Measurements from ENCODE around the gene FBRS. TPM values are rescaled to one million over a fixed set of nuclear protein-coding genes. Genes with fewer than 3 reads are reported as not detected.

Gene FBRS
- total and polyA plus RNA-seq, 2 experiments from 2014 or later = 7.6 to 14.2 TPM

DNA sequence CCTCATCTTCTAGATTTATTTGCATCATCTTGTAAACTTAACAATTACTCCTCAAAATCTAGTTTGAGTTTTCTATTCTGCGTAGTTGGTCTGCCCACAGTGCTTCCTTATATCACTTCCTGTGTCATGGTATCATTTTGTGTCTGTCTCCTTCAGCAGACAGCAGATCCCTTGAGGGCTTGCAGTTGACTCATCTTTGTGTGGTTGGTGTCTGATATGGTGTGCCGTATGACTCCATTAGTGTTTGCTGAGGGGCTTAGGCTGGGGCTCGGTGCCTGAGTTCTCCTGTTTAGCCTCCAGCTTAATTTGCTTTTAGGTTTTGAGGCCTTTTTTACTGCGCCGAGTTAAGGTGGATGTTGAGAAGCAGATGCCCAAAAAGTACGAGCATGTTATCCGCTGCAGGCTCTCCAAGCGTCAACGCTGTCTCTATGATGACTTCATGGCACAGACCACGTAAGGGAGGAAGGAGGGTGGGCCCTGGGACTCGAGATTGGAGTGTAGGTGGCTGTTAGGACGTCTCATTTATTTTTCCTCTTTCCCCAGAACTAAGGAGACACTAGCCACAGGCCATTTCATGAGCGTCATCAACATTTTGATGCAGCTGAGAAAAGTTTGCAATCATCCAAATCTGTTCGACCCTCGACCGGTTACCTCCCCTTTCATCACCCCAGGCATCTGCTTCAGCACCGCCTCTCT lies 57.7 kb downstream of the FBRS start:
- peaks cover 69% of the 10 kb centered on the region for H3K79me2 ChIP-seq (ENCODE audit: insufficient read depth)
- 86 to 87% methylated on average over 17 of the region's 17 CpGs for WGBS, 2 experiments (ENCODE audit: low coverage in 1 of 2, low lambda C conversion rate in 2 of 2, missing lambda C conversion rate in 2 of 2)
- peaks cover 57% of the 10 kb centered on the region for H3F3A ChIP-seq (ENCODE audit: insufficient read depth)
- peak; percentile 65 for DNase-seq
- no peak overlapping the region for H3K4me2 ChIP-seq (ENCODE audit: unreplicated experiment)
- peak overlapping the region; percentile 78 for H3K27ac ChIP-seq
- H4K20me1 ChIP-seq (ENCODE audit: insufficient read depth) = peaks cover 15% of the 10 kb centered on the region
- in situ Hi-C loops (cut with MboI) = no loop called here
- H2AFZ ChIP-seq = no peak overlapping the region
- H3K27me3 ChIP-seq (replicated peaks; ENCODE audit: insufficient read depth) = no peaks in the 10 kb centered on the region
- H3K36me3 ChIP-seq (ENCODE audit: low read depth) = peaks cover 83% of the 10 kb centered on the region
- no peak overlapping the region for H3K4me3 ChIP-seq
- H3K9me3 ChIP-seq (ENCODE audit: low read depth) = no peaks in the 10 kb centered on the region
- no peaks in the 10 kb centered on the region for H3K9me2 ChIP-seq (ENCODE audit: insufficient read depth)
- TF ChIP-seq EZH2phosphoT487 (IDR thresholded peaks at IDR 0.05; ENCODE audit: insufficient read depth, low read depth) = no peak
- TF ChIP-seq EZH2 (IDR thresholded peaks at IDR 0.05; ENCODE audit: insufficient read depth, poor library complexity, severe bottlenecking) = no peak
- peaks cover 15% of the 10 kb centered on the region for H3K4me1 ChIP-seq (ENCODE audit: insufficient read depth)
- 0 out of 2 replicates have a peak overlapping the region, but pooled peaks have one; percentile 30 for H3K9ac ChIP-seq

GRCh38 chr16:30720086-30720485 lies 61.9 kb downstream of the FBRS start:
- peaks cover 83% of the 10 kb centered on the region for H3K79me2 ChIP-seq (ENCODE audit: insufficient read depth)
- in situ Hi-C loops (cut with MboI) = no loop called here

More at GRCh38 chr16:30720086-30720485, 61.9 kb downstream of the FBRS start:
- H3K27ac ChIP-seq = no peak overlapping the region
- H3K9me2 ChIP-seq (ENCODE audit: insufficient read depth) = no peaks in the 10 kb centered on the region
- peaks cover 9% of the 10 kb centered on the region; the same call in 1 of the 2 replicates for H4K20me1 ChIP-seq (ENCODE audit: insufficient read depth)
- no peak overlapping the region for H2AFZ ChIP-seq
- no peaks in the 10 kb centered on the region for H3K9me3 ChIP-seq (ENCODE audit: low read depth)
- no peak overlapping the region for H3K4me3 ChIP-seq
- 87 to 88% methylated on average over 11 of the region's 11 CpGs for WGBS, 2 experiments (ENCODE audit: low coverage in 1 of 2, low lambda C conversion rate in 2 of 2, missing lambda C conversion rate in 2 of 2)
- H3K36me3 ChIP-seq (ENCODE audit: low read depth) = peaks cover 86% of the 10 kb centered on the region
- no peak for DNase-seq
- no peaks in the 10 kb centered on the region for H3K27me3 ChIP-seq (replicated peaks; ENCODE audit: insufficient read depth)
- H3K4me1 ChIP-seq (ENCODE audit: insufficient read depth) = peaks cover 5% of the 10 kb centered on the region
- peaks cover 31% of the 10 kb centered on the region for H3F3A ChIP-seq (ENCODE audit: insufficient read depth)
- H3K9ac ChIP-seq = no peak overlapping the region
- no peak overlapping the region for H3K4me2 ChIP-seq (ENCODE audit: unreplicated experiment)
- TF ChIP-seq EZH2phosphoT487 (IDR thresholded peaks at IDR 0.05; ENCODE audit: insufficient read depth, low read depth) (no peak), EZH2 (IDR thresholded peaks at IDR 0.05; ENCODE audit: insufficient read depth, poor library complexity, severe bottlenecking) (no peak)

Small RNA genes lying within 50 kb of the gene (small RNA-seq; reads per million reads assigned to genes)
- gene AC093249.1 (ENCODE audit: low read depth, low replicate concordance) (not detected), gene RNU6-1043P (ENCODE audit: low read depth, low replicate concordance) (not detected), gene RNU6-416P (ENCODE audit: low read depth, low replicate concordance) (not detected), gene SNORA30 (ENCODE audit: low read depth, low replicate concordance) (not detected)

Other genes starting within 250 kb of the FBRS start
- gene DCTPP1, start 228.4 kb upstream of the FBRS start, total RNA-seq (2014; rRNA removed; shearing (Covaris generic)) = 20.2 and 24.3 TPM in 2 replicates
- 45.7 and 47.3 TPM in 2 replicates for gene DCTPP1, start 228.4 kb upstream of the FBRS start, polyA plus RNA-seq (2016; fragmentation: Nextera tagmentation; extraction: Ambion mirVana)
- gene SEPHS2, start 212.6 kb upstream of the FBRS start, total RNA-seq (2014; rRNA removed; shearing (Covaris generic)) = 6.2 and 6.4 TPM in 2 replicates
- 26.9 and 27.5 TPM in 2 replicates for gene SEPHS2, start 212.6 kb upstream of the FBRS start, polyA plus RNA-seq (2016; fragmentation: Nextera tagmentation; extraction: Ambion mirVana)
- 0.65 TPM in 1 of 2 replicates, not detected in the other for gene ITGAL, start 185.7 kb upstream of the FBRS start, total RNA-seq (2014; rRNA removed; shearing (Covaris generic))
- gene ITGAL, start 185.7 kb upstream of the FBRS start, polyA plus RNA-seq (2016; fragmentation: Nextera tagmentation; extraction: Ambion mirVana) = 0.27 TPM in 1 of 2 replicates, not detected in the other
- 35.3 and 38.4 TPM in 2 replicates for gene ZNF768, start 131.9 kb upstream of the FBRS start, total RNA-seq (2014; rRNA removed; shearing (Covaris generic))
- gene ZNF768, start 131.9 kb upstream of the FBRS start, polyA plus RNA-seq (2016; fragmentation: Nextera tagmentation; extraction: Ambion mirVana) = 5.0 and 5.7 TPM in 2 replicates
- 7.7 and 15.7 TPM in 2 replicates for gene ZNF747, start 123.6 kb upstream of the FBRS start, total RNA-seq (2014; rRNA removed; shearing (Covaris generic))
- gene ZNF747, start 123.6 kb upstream of the FBRS start, polyA plus RNA-seq (2016; fragmentation: Nextera tagmentation; extraction: Ambion mirVana) = 5.4 and 6.7 TPM in 2 replicates
- 3.0 and 8.8 TPM in 2 replicates for gene ZNF764, start 100.1 kb upstream of the FBRS start, total RNA-seq (2014; rRNA removed; shearing (Covaris generic))
- 3.0 TPM in 2 replicates for gene ZNF764, start 100.1 kb upstream of the FBRS start, polyA plus RNA-seq (2016; fragmentation: Nextera tagmentation; extraction: Ambion mirVana)
- gene ZNF688, start 86.7 kb upstream of the FBRS start, total RNA-seq (2014; rRNA removed; shearing (Covaris generic)) = 10.4 and 33.0 TPM in 2 replicates
- 13.6 and 14.7 TPM in 2 replicates for gene ZNF688, start 86.7 kb upstream of the FBRS start, polyA plus RNA-seq (2016; fragmentation: Nextera tagmentation; extraction: Ambion mirVana)
- gene ZNF785, start 72.7 kb upstream of the FBRS start, total RNA-seq (2014; rRNA removed; shearing (Covaris generic)) = 9.0 TPM in 2 replicates
- gene ZNF785, start 72.7 kb upstream of the FBRS start, polyA plus RNA-seq (2016; fragmentation: Nextera tagmentation; extraction: Ambion mirVana) = 5.4 and 6.9 TPM in 2 replicates
- 5.7 TPM in 2 replicates for gene ZNF689, start 48.0 kb upstream of the FBRS start, total RNA-seq (2014; rRNA removed; shearing (Covaris generic))
- gene ZNF689, start 48.0 kb upstream of the FBRS start, polyA plus RNA-seq (2016; fragmentation: Nextera tagmentation; extraction: Ambion mirVana) = 4.8 and 5.1 TPM in 2 replicates
- gene PRR14, start 7.5 kb upstream of the FBRS start, total RNA-seq (2014; rRNA removed; shearing (Covaris generic)) = 5.6 and 7.2 TPM in 2 replicates
- 15.2 and 18.0 TPM in 2 replicates for gene PRR14, start 7.5 kb upstream of the FBRS start, polyA plus RNA-seq (2016; fragmentation: Nextera tagmentation; extraction: Ambion mirVana)
- gene SRCAP, start 40.7 kb downstream of the FBRS start, total RNA-seq (2014; rRNA removed; shearing (Covaris generic)) = 9.1 and 14.3 TPM in 2 replicates
- gene SRCAP, start 40.7 kb downstream of the FBRS start, polyA plus RNA-seq (2016; fragmentation: Nextera tagmentation; extraction: Ambion mirVana) = 22.8 and 23.7 TPM in 2 replicates
- 12.5 and 19.9 TPM in 2 replicates for gene PHKG2, start 90.0 kb downstream of the FBRS start, total RNA-seq (2014; rRNA removed; shearing (Covaris generic))
- 15.7 and 17.0 TPM in 2 replicates for gene PHKG2, start 90.0 kb downstream of the FBRS start, polyA plus RNA-seq (2016; fragmentation: Nextera tagmentation; extraction: Ambion mirVana)
- 0.89 and 2.7 TPM in 2 replicates for gene CFAP119, start 103.6 kb downstream of the FBRS start, total RNA-seq (2014; rRNA removed; shearing (Covaris generic))
- 4.1 and 4.6 TPM in 2 replicates for gene CFAP119, start 103.6 kb downstream of the FBRS start, polyA plus RNA-seq (2016; fragmentation: Nextera tagmentation; extraction: Ambion mirVana)
- gene RNF40, start 103.9 kb downstream of the FBRS start, total RNA-seq (2014; rRNA removed; shearing (Covaris generic)) = 97.9 and 99.0 TPM in 2 replicates
- 71.2 and 71.5 TPM in 2 replicates for gene RNF40, start 103.9 kb downstream of the FBRS start, polyA plus RNA-seq (2016; fragmentation: Nextera tagmentation; extraction: Ambion mirVana)
- gene ZNF629, start 128.8 kb downstream of the FBRS start, total RNA-seq (2014; rRNA removed; shearing (Covaris generic)) = 12.2 and 19.3 TPM in 2 replicates
- gene ZNF629, start 128.8 kb downstream of the FBRS start, polyA plus RNA-seq (2016; fragmentation: Nextera tagmentation; extraction: Ambion mirVana) = 4.8 and 5.0 TPM in 2 replicates
- gene BCL7C, start 235.6 kb downstream of the FBRS start, total RNA-seq (2014; rRNA removed; shearing (Covaris generic)) = 42.5 and 77.1 TPM in 2 replicates
- 62.5 and 68.1 TPM in 2 replicates for gene BCL7C, start 235.6 kb downstream of the FBRS start, polyA plus RNA-seq (2016; fragmentation: Nextera tagmentation; extraction: Ambion mirVana)
- 4.4 and 4.8 TPM in 2 replicates for gene CTF1, start 238.2 kb downstream of the FBRS start, total RNA-seq (2014; rRNA removed; shearing (Covaris generic))
- gene CTF1, start 238.2 kb downstream of the FBRS start, polyA plus RNA-seq (2016; fragmentation: Nextera tagmentation; extraction: Ambion mirVana) = 2.0 and 2.1 TPM in 2 replicates